ENCODE measurements around the gene OR12D1.
"Not testable (repeated sequence)": the region's sequence is repeated elsewhere in the genome, so short reads cannot be mapped to it uniquely, and the experiment has no call there.

Gene OR12D1

DNA sequence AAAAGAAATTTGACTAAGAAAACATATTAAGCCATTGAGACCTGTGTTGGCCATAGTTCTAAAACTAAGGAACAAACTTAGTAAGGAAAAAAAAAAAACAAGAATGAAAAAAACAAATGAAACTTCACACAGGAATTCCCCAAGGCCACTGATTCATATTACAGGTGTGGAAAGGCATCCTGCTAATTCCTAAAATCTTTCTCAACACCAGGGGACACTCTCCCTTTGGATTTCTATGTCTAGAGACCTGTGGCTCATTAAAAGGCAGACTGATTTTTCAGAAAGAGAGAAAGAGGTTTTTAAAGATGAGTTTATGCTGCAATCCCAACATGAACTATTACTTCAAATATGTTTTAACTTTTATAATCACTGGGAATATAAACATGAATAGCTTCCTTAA is at the start of gene OR12D1:
OR12D1 (plus strand) TSS at position 341 of the 400 bp plus-strand sequence.
- DNase-seq = no peak

DNA sequence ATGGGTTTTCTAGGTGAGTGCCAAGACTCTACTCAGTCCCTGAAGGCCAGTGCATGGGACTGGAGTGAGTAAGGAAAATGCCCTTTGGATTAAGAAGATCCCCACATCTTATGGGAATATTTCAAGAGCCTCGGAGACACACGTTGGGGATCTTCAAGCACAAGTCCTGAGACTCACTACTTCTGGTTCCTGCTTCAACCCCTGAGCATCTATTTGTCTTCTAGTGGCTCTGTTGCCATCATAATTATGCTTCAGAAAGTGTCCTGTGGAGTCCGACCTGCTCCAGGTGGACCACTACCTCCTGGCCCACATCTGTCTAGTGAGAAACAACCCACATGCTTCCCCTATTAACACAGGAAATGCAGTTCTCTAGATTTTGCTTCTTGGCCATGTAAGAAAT is 46.0 kb upstream of the OR12D1 start, which contains the start of gene OR5V1:
OR5V1 (minus strand) TSS at position 101 of the 400 bp plus-strand sequence. CDS start 12,670 bp downstream, outside the sequence.
- DNase-seq = no peak

DNA sequence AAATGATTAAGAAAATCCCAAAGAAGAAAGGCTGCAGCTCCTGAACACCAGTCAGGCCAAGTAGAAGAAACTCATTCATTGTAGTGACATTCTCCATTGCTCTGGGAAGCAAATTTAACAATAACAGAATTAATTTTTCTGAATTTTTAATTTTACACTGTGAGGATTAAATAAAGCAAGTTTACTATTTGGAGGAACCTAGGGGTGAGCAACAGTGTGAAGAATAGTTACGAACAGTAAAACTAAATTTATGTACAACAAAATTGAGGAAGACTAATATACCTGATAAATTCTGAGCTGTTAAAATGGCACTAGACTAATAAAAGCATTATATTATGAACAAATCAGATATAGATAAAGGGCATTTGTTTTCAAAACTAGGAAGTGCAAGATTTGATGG is 39.5 kb upstream of the OR12D1 start, which contains the start of gene OR12D3:
OR12D3 (minus strand) TSS at position 101 of the 400 bp plus-strand sequence; CDS start at position 97, 4 bp downstream.
- no peak for DNase-seq

DNA sequence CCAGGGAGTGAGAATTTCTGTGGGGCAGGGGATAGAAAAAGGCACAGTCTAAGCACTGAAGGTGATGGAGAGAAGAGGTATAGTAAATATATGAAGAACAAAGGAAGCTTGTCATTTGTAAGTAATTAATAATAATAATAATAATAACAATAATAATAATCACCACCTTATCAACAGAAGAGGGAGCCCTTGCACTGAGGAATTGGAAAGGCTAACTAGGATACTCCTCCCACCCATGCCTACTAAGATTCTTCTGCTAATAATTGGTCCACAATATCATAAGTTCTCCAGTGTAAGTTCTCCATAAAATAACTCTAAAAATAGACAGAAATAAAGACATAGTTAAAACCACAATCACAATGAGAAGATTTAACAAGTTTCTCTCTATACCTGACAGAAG is 38.7 kb upstream of the OR12D1 start:
- DNase-seq = no peak

DNA sequence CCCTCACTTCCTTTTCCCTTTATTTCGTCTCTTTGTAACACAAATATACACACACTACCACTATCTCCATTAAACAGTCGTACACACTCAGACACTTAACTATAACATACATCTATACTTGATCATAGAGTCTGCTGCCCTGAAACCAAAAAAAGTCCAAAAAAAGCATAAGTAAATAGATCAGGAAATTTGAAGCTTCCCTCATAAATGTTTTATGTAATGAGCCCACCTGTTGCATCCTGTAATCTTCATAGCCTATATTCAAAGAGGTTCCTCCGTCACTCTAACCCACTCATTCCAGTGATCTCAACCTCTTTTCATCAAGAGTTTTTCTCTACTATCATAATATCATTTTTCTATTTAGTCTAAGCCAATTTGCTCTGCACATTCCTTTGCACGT is 26.2 kb upstream of the OR12D1 start:
- no peak for DNase-seq

DNA sequence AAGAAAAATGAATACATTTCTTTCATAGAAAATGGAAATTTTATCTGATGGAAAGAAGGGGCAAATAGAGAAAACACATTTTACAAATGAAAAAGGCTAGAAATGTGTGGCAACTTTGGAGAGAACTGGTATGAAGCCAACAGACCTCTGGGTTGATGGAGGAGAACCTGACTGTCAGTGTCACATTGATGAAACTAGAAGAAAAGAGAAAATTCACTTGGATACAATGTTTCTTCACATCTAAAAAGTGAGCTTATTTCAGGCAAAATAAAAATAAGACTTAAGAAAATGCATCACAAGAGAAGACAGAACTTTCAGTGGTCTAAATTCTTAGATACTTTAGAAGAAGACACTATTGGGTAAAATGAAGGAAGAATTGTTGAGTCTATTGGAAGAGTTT is 19.4 kb upstream of the OR12D1 start, which contains the start of gene OR12D2:
OR12D2 (plus strand) TSS at position 301 of the 400 bp plus-strand sequence. CDS start 1,069 bp downstream, outside the sequence.
- DNase-seq = no peak

DNA sequence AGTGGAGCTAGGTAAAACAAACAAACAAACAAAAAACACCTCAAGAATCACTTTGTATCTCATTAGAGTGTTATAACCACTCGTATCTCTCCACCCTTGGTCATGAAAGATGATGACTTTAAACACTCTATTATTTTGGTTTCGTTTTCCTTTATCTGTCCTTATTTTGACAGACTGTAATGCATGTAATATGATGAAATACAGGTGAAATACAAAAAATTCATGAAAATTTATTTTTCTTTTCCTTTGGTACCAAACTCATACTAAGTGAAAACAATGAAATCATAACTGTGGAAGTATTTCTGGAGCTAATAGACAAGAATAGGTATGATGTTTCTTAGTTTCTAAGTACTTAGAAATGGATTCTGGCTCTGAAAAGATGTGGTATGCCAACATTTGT is 15.2 kb upstream of the OR12D1 start:
- DNase-seq = no peak

DNA sequence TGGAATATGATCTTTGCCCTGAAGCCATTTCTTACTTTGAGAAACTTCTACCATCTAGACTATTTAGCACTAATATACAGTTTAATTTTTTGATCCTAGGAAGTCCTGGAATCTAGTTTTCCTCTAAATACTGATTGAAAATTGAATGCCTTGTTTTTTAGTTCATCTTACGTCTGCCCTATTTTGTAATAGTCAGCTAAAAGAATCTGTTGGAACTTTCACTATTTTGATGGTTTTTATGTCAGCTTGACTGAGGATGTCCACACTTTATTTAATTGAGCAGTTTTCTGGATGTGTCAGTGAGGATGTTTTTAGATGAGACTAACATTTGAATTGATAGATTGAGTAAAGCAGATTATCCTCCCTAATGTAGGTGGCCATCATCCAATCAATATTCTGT is 10.9 kb upstream of the OR12D1 start:
- no peak for DNase-seq

DNA sequence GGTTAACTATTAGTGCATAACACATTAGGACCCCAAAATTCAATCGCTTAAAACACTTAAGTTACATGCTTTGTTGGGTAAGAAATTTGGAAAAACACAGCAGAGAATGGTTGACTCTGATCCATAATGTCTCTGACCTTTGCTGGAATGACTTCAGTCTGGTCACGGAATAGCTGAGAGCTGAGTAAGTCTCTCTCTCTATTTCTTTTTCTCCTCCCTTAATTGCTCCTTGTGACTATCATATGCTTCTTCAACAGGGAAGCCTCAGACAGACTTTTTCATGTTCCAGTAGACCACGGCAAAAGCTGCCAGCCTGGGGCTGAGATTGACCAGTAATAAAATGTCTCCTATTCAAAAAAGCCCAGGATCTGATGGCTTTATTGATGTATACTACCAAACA is 4.8 kb downstream of the OR12D1 start:
- DNase-seq = no peak

DNA sequence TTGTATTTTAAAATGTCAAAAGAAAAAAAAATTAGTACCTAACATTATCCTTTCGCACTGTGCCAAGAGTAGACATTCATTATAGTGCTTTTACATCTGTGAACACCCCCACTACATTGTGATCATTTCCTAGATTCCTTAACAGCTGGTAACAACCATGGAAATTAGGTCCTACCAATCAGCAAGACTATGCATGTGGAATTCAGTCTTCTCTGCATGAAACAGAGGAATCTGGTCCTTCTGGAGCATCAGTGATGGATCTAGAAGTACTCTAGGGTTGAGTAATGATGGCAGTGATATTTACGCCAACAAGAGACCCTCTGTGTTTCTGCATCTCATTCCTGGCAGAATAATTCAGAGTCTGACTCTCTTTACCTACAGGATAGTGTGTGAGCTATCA is 9.4 kb downstream of the OR12D1 start:
- DNase-seq = no peak

DNA sequence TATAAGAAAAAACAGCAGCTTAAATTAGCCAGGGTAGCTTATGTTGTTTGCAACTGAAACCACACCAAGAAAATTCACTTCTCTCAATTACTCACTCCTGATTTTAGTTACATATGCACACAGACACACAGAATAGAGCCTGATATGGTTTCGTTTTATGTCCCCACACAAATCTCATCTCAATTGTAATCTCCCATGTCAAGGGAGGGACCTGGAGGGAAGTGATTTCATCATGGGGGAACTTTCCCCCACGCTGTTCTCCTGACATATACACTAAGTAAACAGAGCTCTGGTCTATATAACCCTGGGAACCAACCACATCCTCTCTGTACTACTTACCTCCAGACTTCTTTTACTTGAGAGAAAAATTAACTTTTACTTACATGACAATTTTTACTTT is 9.8 kb downstream of the OR12D1 start:
- DNase-seq = no peak

DNA sequence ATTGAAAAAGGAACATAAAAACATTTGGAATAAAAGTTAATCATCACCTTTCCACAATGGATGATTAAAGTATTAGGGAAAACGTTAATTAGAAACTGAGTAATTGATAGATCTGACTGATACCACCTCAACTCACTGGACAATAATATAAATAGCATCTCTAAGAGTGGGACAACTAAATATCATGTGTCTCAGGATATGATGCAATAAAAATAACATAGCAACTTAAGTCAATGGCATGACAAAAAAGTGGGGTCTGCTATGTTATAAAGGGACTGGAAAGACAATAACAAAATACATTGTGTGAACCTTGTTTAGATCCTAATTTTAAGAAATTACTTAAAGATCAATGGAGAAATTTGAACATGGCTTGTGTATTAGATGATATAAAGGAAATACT is 10.3 kb downstream of the OR12D1 start:
- DNase-seq = no peak

DNA sequence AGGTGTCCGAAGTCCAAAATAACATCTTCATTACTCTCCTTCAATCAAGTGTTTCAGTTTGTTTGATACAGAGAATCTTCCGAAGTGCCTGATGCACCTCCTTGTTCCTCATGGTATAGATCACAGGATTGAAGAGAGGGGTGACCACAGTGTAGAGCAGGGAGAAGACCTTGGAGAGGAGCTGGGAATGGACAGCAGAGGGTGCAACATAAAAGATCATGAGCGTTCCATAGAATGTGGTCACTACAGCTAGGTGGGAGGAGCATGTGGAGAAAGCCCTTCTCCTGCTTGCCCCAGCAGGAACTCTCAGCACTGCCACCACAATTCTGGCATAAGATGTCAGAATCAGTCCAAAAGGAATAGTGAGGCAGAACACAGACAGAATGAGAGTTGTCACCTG is 11.9 kb downstream of the OR12D1 start:
- no peak for DNase-seq

DNA sequence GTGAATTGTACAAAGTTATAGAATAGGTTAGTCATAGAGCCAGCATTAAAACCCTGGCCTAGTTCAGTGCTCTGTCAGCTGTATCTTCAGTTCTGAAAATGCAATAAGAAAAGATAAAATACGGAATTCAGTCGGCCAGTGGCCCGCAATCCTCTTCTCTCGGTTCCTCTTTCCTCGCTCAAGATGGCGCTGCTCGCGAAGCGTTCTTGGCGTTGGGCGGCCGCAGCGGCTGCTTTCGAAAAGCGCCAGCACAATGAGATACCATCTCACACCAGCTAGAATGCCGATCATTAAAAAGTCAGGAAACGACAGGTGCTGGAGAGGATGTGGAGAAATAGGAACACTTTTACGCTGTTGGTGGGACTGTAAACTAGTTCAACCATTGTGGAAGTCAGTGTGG is 22.0 kb downstream of the OR12D1 start:
- not testable (repeated sequence) for DNase-seq

DNA sequence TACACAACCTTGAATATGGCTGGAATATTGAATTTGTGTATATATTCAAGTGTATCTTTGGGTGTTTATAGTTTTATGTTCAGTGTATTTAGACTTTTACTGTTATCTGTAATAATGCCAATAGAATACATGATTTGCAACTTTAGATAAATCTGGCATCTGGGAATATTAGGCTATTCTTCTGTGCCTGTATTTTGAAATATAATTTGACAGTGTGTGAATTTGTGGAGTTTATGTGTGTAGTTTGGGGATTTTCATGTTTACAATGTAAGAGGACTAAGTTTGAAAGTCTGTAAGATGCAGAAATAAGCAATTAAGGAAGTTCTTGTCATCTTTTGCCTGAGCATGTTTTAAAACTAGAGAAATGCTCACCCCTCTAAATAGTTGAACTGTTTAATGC is 24.3 kb downstream of the OR12D1 start, which contains the start of gene OR10C1:
OR10C1 (plus strand) TSS at position 301 of the 400 bp plus-strand sequence. CDS start 710 bp downstream, outside the sequence.
- no peak for DNase-seq

DNA sequence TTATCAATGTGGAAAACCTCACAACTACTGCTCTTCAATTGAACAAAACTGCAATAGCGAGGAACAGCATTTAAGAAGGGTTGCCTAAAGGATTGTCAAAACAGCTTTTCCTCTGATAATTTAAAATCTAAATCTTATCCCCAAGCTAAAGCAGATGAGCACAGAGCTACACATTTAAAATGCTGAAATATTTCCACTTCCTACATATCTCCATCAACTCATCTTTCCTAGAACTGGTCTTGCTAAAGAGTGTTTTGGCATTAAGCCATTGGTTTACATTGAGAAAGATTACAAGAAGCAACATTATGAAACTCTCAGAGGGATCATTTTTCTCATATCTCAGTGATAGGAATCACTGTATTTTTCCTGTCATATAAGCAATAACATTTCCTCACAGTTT is 28.0 kb downstream of the OR12D1 start:
- DNase-seq = no peak

DNA sequence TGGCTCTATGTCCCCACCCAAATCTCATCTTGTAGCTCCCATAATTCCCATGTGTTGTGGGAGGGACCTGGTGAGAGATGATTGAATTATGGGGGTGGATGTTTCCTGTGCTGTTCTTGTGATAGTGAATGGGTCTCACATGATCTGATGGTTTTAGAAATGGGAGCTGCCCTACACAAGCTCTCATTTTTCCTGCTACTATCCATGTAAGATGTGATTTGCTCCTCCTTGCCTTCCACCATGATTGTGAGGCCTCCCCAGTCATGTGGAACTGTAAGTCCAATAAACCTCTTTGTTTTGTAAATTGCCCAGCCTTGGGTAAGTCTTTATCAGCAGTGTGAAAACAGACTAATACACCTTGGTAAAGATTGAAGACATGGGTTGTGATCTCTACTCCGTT is 29.3 kb downstream of the OR12D1 start:
- DNase-seq = not testable (repeated sequence)

DNA sequence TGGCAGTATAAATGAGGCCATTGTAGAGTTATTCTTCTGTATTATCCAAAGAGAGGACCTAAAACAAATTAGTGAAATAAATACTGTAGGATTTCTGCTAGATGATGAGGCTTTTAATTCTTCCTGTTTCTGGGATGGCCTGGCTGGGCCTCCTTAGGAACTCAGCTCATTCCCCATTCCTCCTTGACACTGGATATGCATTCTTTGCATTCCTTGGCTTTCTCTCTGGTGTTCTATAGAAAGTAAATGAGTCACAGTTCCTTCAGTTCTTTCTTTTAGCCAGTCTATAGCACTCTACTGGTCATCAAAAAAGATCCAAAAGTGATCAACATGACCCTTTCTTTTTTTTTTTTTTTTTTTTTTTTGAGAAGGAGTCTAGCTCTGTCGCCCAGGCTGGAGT is 32.9 kb downstream of the OR12D1 start:
- no peak for DNase-seq

DNA sequence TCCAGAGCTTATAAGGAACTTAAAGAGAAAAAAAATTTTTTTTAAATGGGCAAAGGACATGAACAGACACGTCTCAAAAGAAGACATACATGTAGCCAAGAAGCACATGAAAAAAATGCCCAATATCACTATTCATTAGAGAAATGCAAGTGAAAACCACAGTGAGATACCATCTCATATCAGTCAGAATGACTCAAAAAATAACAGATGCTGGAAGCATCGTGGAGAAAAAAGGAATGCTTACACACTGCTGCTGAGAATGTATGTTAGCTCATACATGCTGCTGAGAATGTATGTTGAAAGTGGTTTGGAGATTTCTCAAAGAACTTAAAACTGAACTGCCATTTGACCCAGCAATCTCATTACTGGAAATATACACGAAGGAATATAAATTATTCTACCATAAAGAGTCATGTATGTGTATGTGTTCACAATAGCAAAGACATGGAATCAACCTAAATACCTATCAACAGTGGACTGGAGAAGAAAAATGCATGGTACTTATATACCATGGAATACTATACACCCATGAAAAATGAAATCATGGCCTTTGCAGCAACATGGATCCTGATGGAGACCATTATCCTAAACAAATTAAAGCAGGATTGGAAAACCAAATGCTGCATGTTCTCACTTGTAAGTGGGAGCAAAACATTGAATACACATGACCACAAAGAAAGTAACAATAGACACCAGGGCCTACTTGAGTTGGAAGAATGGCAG is 36.9 kb downstream of the OR12D1 start:
- no peak for DNase-seq

DNA sequence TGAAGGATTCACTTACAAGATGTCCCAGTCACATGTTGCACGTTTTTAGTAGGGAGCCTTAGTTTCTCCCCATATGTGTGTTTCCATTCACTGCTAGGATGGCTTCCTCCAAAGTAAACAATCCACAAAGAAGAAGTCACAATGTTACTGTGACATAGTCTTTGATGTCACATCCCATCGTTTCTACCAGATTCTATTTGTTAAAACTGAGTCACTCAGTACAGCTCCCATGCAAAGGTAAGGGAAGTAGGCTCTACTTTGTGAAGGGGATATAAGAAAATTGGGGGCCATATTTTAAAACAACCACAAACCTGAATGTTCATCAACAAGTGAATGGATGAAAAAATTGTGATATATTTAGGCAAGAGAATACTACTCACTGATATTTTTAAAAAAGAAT is 42.2 kb downstream of the OR12D1 start, which contains the start of the genes OR11A1 and OR2H1:
OR11A1 (minus strand) TSS at position 101 of the 400 bp plus-strand sequence. CDS start 29,430 bp downstream, outside the sequence.
OR2H1 (plus strand) TSS at position 185 of the 400 bp plus-strand sequence. CDS start 4,615 bp downstream, outside the sequence.
- no peak for DNase-seq

DNA sequence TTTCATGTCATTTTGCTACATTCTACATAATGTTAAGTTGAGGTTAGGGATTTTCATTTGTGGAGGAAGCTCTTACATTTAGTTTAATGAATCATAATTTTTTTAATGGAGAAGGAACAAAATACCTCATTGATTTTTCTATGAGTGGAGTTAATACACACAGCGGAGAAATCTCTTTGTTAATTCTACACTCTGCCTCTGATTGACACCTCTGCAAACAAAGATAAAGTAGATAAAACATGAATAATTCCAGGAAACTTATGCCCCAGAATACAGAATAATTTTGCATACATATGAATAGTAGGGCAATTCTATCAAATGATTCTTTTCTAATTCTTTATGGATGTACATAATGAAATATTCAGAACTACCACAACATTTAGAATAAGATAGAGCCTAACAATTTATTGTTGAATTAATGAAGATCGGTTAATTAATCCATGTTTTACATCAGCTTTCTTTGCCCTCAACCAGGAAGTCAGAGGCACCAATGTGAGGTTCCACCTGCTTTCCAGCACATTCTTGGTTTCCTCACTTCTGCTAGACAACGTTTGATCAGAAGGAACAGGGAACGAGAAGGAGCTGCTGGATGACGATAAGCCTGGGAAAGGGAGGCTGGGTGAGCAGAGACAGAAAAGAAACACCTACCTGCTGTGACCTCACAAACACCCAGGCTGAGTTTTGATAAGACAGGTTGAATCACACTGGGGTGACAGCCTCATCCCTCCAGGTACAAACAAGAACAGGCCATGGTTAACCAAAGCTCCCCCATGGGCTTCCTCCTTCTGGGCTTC is 46.5 kb downstream of the OR12D1 start:
- no peak for DNase-seq

DNA sequence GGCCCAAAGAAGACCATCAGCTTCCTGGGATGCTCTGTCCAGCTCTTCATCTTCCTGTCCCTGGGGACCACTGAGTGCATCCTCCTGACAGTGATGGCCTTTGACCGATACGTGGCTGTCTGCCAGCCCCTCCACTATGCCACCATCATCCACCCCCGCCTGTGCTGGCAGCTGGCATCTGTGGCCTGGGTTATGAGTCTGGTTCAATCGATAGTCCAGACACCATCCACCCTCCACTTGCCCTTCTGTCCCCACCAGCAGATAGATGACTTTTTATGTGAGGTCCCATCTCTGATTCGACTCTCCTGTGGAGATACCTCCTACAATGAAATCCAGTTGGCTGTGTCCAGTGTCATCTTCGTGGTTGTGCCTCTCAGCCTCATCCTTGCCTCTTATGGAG is 47.3 kb downstream of the OR12D1 start:
- no peak for DNase-seq

DNA sequence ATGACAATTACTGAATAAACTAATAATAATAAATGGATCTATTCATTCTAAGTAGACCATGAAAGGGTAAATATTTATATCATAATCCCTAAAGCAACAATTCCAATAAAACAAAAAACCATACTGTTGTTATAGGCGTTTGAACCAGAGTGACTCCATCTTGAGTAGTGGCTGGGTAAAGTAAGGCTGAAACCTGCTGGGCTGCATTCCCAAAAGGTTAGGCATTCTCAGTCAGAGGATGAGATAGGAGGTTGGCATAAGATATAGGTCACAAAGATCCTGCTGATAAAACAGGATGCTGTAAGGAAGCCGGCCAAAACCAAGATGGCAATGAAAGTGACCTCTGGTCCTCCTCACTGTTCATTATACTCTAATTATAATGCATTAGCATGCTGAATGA is 50.6 kb downstream of the OR12D1 start:
- DNase-seq = no peak

DNA sequence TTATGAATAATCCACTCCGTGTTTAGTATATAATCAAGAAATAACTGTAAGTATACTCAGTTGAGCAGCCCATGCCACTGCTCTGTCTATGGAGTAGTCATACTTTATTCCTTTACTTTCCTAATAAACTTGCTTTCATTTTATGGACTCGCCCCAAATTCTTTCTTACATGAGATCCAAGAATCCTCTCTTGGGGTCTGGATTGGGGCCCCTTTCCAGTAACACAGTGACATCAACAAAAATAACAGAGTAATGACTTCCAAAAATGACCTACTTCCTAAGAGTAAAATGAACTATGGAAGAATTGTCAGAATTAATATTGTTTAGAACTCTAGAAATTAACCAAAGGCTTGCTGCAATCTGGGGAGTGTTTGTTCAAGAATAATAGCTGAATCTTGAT is 51.1 kb downstream of the OR12D1 start:
- DNase-seq = no peak
